ENCODE measurements around the gene NHSL2. TPM values are rescaled to one million over a fixed set of nuclear protein-coding genes. Genes with fewer than 3 reads are reported as not detected.

Gene NHSL2
- total and polyA plus RNA-seq, 3 experiments from 2014 or later, result 0.51 to 17.8 (median 1.1) TPM

GRCh38 chrX:71976753-71977152 is 66.1 kb downstream of the NHSL2 start:
- H3K4me3 ChIP-seq (ENCODE audit: low read length), result no peak overlapping the region
- H3K4me1 ChIP-seq (ENCODE audit: insufficient read depth, low read length), result no peaks in the 10 kb centered on the region
- H3K4me3 Mint-ChIP-seq, result no peak overlapping the region
- H3K36me3 Mint-ChIP-seq, result no peaks in the 10 kb centered on the region
- H3K36me3 ChIP-seq (ENCODE audit: insufficient read depth, low read length), result no peaks in the 10 kb centered on the region
- no peak for DNase-seq
- POLR2A ChIA-PET, result no interaction called here
- H3K9me3 Mint-ChIP-seq, result no peaks in the 10 kb centered on the region
- H3K4me1 Mint-ChIP-seq, result no peaks in the 10 kb centered on the region
- H3K27ac ChIP-seq (ENCODE audit: low read depth, low read length), result no peak overlapping the region
- H3K27ac Mint-ChIP-seq, result peak overlapping the region in 1 of 8 donors; percentile 15
- H3K27me3 ChIP-seq (ENCODE audit: insufficient read depth, low read length, poor library complexity, severe bottlenecking), result no peaks in the 10 kb centered on the region
- H3K27me3 Mint-ChIP-seq, result peaks cover 10 to 20% of the 10 kb centered on the region in 2 donors
- H3K9me3 ChIP-seq (ENCODE audit: low read length), result no peaks in the 10 kb centered on the region
- CTCF ChIA-PET, result no interaction called here

- H3K27me3 ChIP-seq (ENCODE audit: insufficient read depth, low read length, poor library complexity, severe bottlenecking), result no peaks in the 10 kb centered on the region
- H3K4me1 Mint-ChIP-seq, result no peaks in the 10 kb centered on the region
- no peaks in the 10 kb centered on the region for H3K4me1 ChIP-seq (ENCODE audit: insufficient read depth, low read length)
- H3K9me3 ChIP-seq (ENCODE audit: low read length), result no peaks in the 10 kb centered on the region
- peaks cover 9 to 20% of the 10 kb centered on the region in 2 donors for H3K27me3 Mint-ChIP-seq
- H3K27ac ChIP-seq (ENCODE audit: low read depth, low read length), result no peak overlapping the region
- CTCF ChIA-PET, result no interaction called here
- POLR2A ChIA-PET, result no interaction called here
- no peak overlapping the region for H3K4me3 Mint-ChIP-seq
- no peak overlapping the region for H3K4me3 ChIP-seq (ENCODE audit: low read length)
- no peak overlapping the region for H3K27ac Mint-ChIP-seq
- peaks cover 0 to 1% (median 0%) of the 10 kb centered on the region in 3 donors for H3K36me3 Mint-ChIP-seq
- DNase-seq, result no peak
- no peaks in the 10 kb centered on the region for H3K36me3 ChIP-seq (ENCODE audit: insufficient read depth, low read length)
- H3K9me3 Mint-ChIP-seq, result no peaks in the 10 kb centered on the region
These were observed 67.5 kb downstream of the NHSL2 start for GRCh38 chrX:71978164-71978563.

- peak overlapping the region in 3 of 8 donors; percentile 17 to 77 (median 39) for H3K27ac Mint-ChIP-seq
- ChIA-PET POLR2A (no interaction called here), CTCF (no interaction called here)
- peaks cover 29 to 35% (median 34%) of the 10 kb centered on the region in 3 donors for H3K4me1 Mint-ChIP-seq
- H3K27me3 Mint-ChIP-seq, result peaks cover 0 to 2% of the 10 kb centered on the region in 2 donors
- Histone ChIP-seq H3K4me3 (ENCODE audit: low read length) (no peak overlapping the region), H3K36me3 (ENCODE audit: insufficient read depth, low read length) (no peaks in the 10 kb centered on the region), H3K27ac (ENCODE audit: low read depth, low read length) (no peak overlapping the region), H3K9me3 (ENCODE audit: low read length) (no peaks in the 10 kb centered on the region), H3K27me3 (ENCODE audit: insufficient read depth, low read length, poor library complexity, severe bottlenecking) (no peaks in the 10 kb centered on the region), H3K4me1 (ENCODE audit: insufficient read depth, low read length) (peaks cover 26% of the 10 kb centered on the region)
- H3K4me3 Mint-ChIP-seq, result no peak overlapping the region
- DNase-seq, result no peak
- H3K36me3 Mint-ChIP-seq, result no peaks in the 10 kb centered on the region
- H3K9me3 Mint-ChIP-seq, result no peaks in the 10 kb centered on the region
These were observed 79.3 kb downstream of the NHSL2 start for GRCh38 chrX:71989768-71990426.

GRCh38 chrX:71990518-71990917 is 79.9 kb downstream of the NHSL2 start:
- POLR2A ChIA-PET, result no interaction called here
- H3K27ac ChIP-seq (ENCODE audit: low read depth, low read length), result no peak overlapping the region

GRCh38 chrX:71991164-71991563 is 80.5 kb downstream of the NHSL2 start:
- Mint-ChIP-seq H3K27ac (peak overlapping the region in 7 of 8 donors; percentile 13 to 98 (median 76)), H3K36me3 (no peaks in the 10 kb centered on the region), H3K4me1 (peaks cover 29 to 42% (median 37%) of the 10 kb centered on the region in 3 donors), H3K9me3 (no peaks in the 10 kb centered on the region), H3K27me3 (peaks cover 0 to 4% of the 10 kb centered on the region in 2 donors), H3K4me3 (no peak overlapping the region)
- DNase-seq, result no peak
- H3K9me3 ChIP-seq (ENCODE audit: low read length), result no peaks in the 10 kb centered on the region
- H3K4me3 ChIP-seq (ENCODE audit: low read length), result no peak overlapping the region
- POLR2A ChIA-PET, result no interaction called here
- no peaks in the 10 kb centered on the region for H3K27me3 ChIP-seq (ENCODE audit: insufficient read depth, low read length, poor library complexity, severe bottlenecking)
- H3K36me3 ChIP-seq (ENCODE audit: insufficient read depth, low read length), result no peaks in the 10 kb centered on the region
- no peak overlapping the region for H3K27ac ChIP-seq (ENCODE audit: low read depth, low read length)
- peaks cover 26% of the 10 kb centered on the region for H3K4me1 ChIP-seq (ENCODE audit: insufficient read depth, low read length)
- CTCF ChIA-PET, result no interaction called here

More at GRCh38 chrX:71990518-71990917, 79.9 kb downstream of the NHSL2 start:
- Mint-ChIP-seq H3K4me3 (no peak overlapping the region), H3K36me3 (no peaks in the 10 kb centered on the region), H3K4me1 (peaks cover 29 to 41% (median 37%) of the 10 kb centered on the region in 3 donors), H3K27me3 (peaks cover 0 to 4% of the 10 kb centered on the region in 2 donors), H3K9me3 (no peaks in the 10 kb centered on the region), H3K27ac (peak overlapping the region in 1 of 8 donors; percentile 13)
- no peak overlapping the region for H3K4me3 ChIP-seq (ENCODE audit: low read length)
- no peaks in the 10 kb centered on the region for H3K36me3 ChIP-seq (ENCODE audit: insufficient read depth, low read length)
- no peaks in the 10 kb centered on the region for H3K9me3 ChIP-seq (ENCODE audit: low read length)
- no peaks in the 10 kb centered on the region for H3K27me3 ChIP-seq (ENCODE audit: insufficient read depth, low read length, poor library complexity, severe bottlenecking)
- peaks cover 26% of the 10 kb centered on the region for H3K4me1 ChIP-seq (ENCODE audit: insufficient read depth, low read length)
- no peak for DNase-seq
- CTCF ChIA-PET, result no interaction called here

- Mint-ChIP-seq H3K9me3 (no peaks in the 10 kb centered on the region), H3K4me3 (peak overlapping the region in 6 of 7 donors; percentile 9 to 74 (median 53)), H3K27ac (peak overlapping the region; percentile 76 to 98 (median 88)), H3K36me3 (no peaks in the 10 kb centered on the region), H3K4me1 (peaks cover 29 to 42% (median 37%) of the 10 kb centered on the region in 3 donors), H3K27me3 (peaks cover 0 to 2% of the 10 kb centered on the region in 2 donors)
- CTCF ChIA-PET, result no interaction called here
- H3K4me1 ChIP-seq (ENCODE audit: insufficient read depth, low read length), result peaks cover 26% of the 10 kb centered on the region
- no peaks in the 10 kb centered on the region for H3K36me3 ChIP-seq (ENCODE audit: insufficient read depth, low read length)
- POLR2A ChIA-PET, result interaction anchor here (1.1 kb wide), 1 partner anchor 113 kb away, joined by 4 read pairs; no protein-coding TSS in a partner anchor
- no peak overlapping the region for H3K27ac ChIP-seq (ENCODE audit: low read depth, low read length)
- H3K27me3 ChIP-seq (ENCODE audit: insufficient read depth, low read length, poor library complexity, severe bottlenecking), result no peaks in the 10 kb centered on the region
- peak; percentile 55 to 83 (median 60) for DNase-seq
- no peak overlapping the region for H3K4me3 ChIP-seq (ENCODE audit: low read length)
- no peaks in the 10 kb centered on the region for H3K9me3 ChIP-seq (ENCODE audit: low read length)
These were observed 82.1 kb downstream of the NHSL2 start for GRCh38 chrX:71992711-71993110.

GRCh38 chrX:71993371-71993770 is 82.7 kb downstream of the NHSL2 start:
- no peaks in the 10 kb centered on the region for H3K36me3 ChIP-seq (ENCODE audit: insufficient read depth, low read length)
- H3K9me3 Mint-ChIP-seq, result no peaks in the 10 kb centered on the region
- H3K27me3 Mint-ChIP-seq, result peaks cover 0 to 5% of the 10 kb centered on the region in 2 donors
- no peak overlapping the region for H3K4me3 ChIP-seq (ENCODE audit: low read length)
- CTCF ChIA-PET, result no interaction called here
- H3K27ac ChIP-seq (ENCODE audit: low read depth, low read length), result no peak overlapping the region
- H3K9me3 ChIP-seq (ENCODE audit: low read length), result no peaks in the 10 kb centered on the region
- peak overlapping the region; percentile 54 to 94 (median 87) for H3K27ac Mint-ChIP-seq
- H3K4me1 Mint-ChIP-seq, result peaks cover 29 to 42% (median 37%) of the 10 kb centered on the region in 3 donors
- no peaks in the 10 kb centered on the region for H3K27me3 ChIP-seq (ENCODE audit: insufficient read depth, low read length, poor library complexity, severe bottlenecking)
- POLR2A ChIA-PET, result interaction anchor here (1.1 kb wide), 1 partner anchor 112 kb away, joined by 4 read pairs; no protein-coding TSS in a partner anchor
- no peaks in the 10 kb centered on the region for H3K36me3 Mint-ChIP-seq
- H3K4me1 ChIP-seq (ENCODE audit: insufficient read depth, low read length), result peaks cover 26% of the 10 kb centered on the region
- peak overlapping the region in 5 of 7 donors; percentile 13 to 72 (median 21) for H3K4me3 Mint-ChIP-seq
- no peak for DNase-seq

- CTCF ChIA-PET, result no interaction called here
- Histone ChIP-seq H3K27me3 (ENCODE audit: insufficient read depth, low read length, poor library complexity, severe bottlenecking) (no peaks in the 10 kb centered on the region), H3K4me3 (ENCODE audit: low read length) (no peak overlapping the region), H3K4me1 (ENCODE audit: insufficient read depth, low read length) (peaks cover 26% of the 10 kb centered on the region), H3K27ac (ENCODE audit: low read depth, low read length) (no peak overlapping the region), H3K36me3 (ENCODE audit: insufficient read depth, low read length) (no peaks in the 10 kb centered on the region), H3K9me3 (ENCODE audit: low read length) (no peaks in the 10 kb centered on the region)
- no peak for DNase-seq
- peaks cover 0 to 5% of the 10 kb centered on the region in 2 donors for H3K27me3 Mint-ChIP-seq
- peaks cover 29 to 44% (median 37%) of the 10 kb centered on the region in 3 donors for H3K4me1 Mint-ChIP-seq
- no peaks in the 10 kb centered on the region for H3K9me3 Mint-ChIP-seq
- POLR2A ChIA-PET, result no interaction called here
- peak overlapping the region in 2 of 7 donors; percentile 11 to 26 for H3K4me3 Mint-ChIP-seq
- no peaks in the 10 kb centered on the region for H3K36me3 Mint-ChIP-seq
- H3K27ac Mint-ChIP-seq, result peak overlapping the region; percentile 5 to 84 (median 55)
These were observed 84.0 kb downstream of the NHSL2 start for GRCh38 chrX:71994601-71995000.

All from CD8-positive, alpha-beta memory T cell (primary cell).